IMR-90 (cell line): Measurements from ENCODE around the gene ILF3. TPM values are rescaled to one million over a fixed set of nuclear protein-coding genes. Genes with fewer than 3 reads are reported as not detected.

Experiments used
- CTCF ChIP-seq: conservative IDR thresholded peaks from 2 replicates; pipeline ENCODE4 v1.5.1; 2012; ENCODE audit warnings: mild to moderate bottlenecking, low read depth, low read length, improper control_type of control experiment
- polyA plus RNA-seq, 3 experiments: library from polyadenylated mRNA; depleted of rRNA; stranded (reverse); fragments of >200 nt; gene quantifications; 2 replicates each; pipeline ENCODE4 v1.2.3, GENCODE V29; 2012; ENCODE audit warnings: low replicate concordance in 1 of 3
- total RNA-seq: library from RNA; depleted of rRNA; stranded (reverse); fragments of >200 nt; gene quantifications from 2 replicates; pipeline ENCODE4 v1.2.3, GENCODE V29; 2012

The ILF3 gene
- total and polyA plus RNA-seq, 2 of the 4 experiments (the other 2 are of a cell fraction) = 120 to 166 TPM

- TF ChIP-seq CTCF = 0 out of 2 replicates have a peak, but pooled peaks have one; percentile 4
Observed at GRCh38 chr19:10695401-10696398, 41.6 kb downstream of the ILF3 start (continued).
